NCI-H1694 treated with DMSO at 0.1 percent for 48 hours (cell line): Measurements from ENCODE around the gene CEP72.
"Not testable (repeated sequence)": the region's sequence is repeated elsewhere in the genome, so short reads cannot be mapped to it uniquely, and the experiment has no call there.

Source experiments
- DNase-seq: peaks from one replicate; lab custom pipeline; 2025; lab: John Stamatoyannopoulos, UW

Gene CEP72

DNA sequence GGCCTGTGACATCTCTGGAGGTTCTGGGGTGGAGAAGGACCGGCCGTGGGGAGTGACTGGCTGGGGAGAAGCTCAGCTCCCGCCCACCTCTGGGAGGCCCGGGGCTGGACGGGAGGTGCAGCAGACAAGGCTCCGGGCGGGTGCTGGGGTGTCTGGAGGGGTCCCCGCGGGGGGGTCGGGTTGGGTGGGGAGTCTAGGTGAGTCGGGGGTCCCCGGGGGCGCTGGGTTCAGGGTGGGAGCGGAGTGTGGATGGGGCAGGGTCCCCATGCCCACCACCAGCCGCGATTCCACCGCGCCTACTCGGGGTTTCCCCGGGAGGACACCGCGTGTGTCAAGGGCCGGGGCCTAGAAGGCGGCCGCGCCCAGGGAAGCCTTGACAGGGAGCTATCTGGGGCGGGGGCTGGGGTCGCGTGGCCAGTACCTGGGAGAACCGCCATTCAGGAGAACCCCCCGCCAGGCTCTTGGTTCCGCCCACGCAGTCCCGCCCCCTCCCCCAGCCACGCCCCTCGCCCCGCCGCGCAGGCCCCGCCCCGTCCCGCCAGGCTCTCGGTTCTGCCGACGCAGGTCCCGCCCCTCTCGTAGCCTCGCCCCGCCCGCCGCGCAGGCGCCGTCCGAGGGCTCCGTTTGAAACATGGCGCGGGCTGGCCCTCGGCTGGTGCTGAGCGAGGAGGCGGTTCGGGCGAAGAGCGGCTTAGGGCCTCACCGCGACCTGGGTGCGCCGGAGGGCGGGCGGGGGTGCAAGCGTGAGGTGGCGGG lies at the start of gene CEP72:
Gene CEP72 (plus strand): TSS at position 610 of the 756 bp plus-strand sequence. CDS start 22 bp downstream, at position 632.
- DNase-seq, result peak; percentile 74

DNA sequence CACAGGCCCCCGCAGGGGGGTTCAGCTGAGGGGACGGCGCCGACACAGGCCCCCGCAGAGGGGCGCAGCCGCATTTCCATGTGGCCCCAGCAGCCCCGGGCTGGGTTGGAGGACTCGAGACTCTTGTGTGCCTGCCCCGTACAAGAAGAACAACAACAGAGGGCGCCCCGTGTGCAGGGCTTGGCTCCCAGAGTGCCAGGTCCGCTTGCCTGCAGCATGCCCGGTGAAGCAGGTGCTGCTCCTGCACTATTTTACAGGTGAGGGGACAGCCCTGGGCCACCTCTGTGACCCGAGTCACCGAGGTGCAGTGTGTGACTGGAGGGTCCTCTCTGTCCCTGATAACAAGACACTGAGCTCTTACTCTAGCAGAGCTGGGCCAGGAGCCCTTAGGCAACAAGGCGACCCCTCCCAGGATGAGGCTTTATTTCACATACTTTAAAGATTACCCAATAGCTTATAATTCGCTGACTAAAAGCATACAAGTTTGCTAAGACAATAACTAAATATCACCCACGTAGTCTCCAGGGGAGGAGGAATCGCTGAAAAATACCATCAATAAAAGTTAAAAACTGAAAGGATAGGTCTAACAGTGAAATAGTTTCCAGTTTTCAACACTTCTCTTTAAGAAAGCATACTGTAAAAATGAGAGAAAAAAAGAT lies 46.2 kb upstream of the CEP72 start:
- DNase-seq, result no peak

DNA sequence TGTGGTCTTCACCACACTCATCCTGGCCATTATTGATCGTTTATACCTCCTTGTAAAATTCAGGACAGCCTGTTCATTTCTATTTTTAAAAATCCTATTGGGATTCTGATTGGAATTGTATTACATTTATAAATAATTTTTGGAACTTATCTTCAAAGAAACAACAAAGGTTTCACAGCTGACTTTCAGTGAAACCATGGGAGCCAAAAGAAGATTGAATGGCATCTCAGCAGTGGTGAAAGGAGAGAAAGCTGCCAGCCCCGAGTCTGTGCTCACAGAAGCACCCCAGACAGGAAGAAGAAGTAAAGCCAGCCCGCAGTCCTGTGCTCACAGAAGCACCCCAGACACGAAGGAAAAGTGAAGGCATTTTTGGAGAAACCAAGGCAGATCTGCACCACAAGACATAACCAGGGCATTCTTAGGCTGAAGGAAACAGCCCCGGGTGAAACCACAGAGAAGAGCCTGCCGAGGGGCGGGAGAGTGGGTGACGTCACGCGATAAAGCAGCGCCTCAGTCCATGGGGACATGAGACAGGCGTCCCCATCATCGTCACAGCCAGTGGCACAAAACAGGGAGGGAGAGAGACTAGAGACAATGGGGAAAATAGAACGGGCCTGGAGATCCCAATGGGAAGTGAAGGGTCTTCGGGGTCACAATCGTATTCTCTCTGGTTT lies 45.4 kb upstream of the CEP72 start:
- DNase-seq, result no peak

DNA sequence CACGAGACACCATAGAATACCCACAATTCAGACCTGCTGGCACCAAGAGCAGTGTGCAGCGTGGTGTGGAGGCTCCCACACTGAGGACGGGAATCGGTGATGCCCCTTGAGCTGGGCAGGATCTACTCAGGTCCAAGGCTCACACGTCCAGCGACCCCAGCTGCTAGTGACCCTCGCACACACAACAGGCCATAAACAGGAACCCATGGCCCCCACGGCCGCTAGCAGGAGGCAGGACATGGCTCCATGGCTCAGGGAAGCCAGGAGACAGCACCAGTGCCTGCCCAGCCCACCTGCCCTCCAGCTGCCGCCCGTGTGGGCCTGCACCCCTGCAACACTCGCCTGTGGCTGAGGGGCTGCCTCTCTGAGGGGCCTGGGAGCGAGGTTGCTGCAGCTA lies 44.5 kb upstream of the CEP72 start:
- DNase-seq, result no peak

DNA sequence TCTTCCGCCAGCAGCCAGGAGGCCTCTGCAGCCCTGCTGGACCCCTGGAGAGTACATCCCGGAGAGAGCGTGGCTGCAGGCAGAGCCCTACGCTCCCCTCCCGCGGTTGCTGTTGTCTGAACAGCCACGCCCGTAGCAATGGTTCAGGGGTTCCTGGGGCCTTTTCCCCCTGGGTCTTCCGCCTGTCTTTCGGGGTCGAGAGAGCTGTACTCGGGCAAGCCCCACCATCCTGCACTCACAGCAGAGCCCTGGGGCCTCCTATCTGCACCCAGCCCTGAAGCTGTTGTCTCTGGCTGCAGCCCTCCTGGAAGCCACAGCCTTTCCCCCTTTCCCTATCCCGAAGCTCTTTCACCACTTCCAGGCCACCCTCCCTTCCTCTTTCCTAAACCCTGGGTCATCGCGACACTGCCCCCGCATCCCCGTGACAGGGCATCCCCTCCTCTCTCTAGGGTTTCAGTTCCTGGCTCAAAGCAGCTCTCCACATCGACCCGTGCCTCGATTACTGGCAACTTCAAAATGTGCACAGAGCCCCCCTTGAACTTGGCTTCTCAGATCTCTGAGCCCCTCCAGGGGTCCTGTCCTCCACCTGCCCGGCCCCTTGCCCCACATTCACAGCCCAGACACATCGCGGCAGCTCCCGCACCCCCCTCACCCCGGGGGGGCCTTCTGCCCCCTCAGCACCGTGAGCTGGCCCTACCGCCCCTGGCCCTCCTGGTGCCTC lies 43.9 kb upstream of the CEP72 start:
- no peak for DNase-seq

- DNase-seq, result no peak
Measured at GRCh38 chr5:568809-569208, 43.3 kb upstream of the CEP72 start.

- no peak for DNase-seq
Measured at GRCh38 chr5:569358-569867, 42.7 kb upstream of the CEP72 start.

DNA sequence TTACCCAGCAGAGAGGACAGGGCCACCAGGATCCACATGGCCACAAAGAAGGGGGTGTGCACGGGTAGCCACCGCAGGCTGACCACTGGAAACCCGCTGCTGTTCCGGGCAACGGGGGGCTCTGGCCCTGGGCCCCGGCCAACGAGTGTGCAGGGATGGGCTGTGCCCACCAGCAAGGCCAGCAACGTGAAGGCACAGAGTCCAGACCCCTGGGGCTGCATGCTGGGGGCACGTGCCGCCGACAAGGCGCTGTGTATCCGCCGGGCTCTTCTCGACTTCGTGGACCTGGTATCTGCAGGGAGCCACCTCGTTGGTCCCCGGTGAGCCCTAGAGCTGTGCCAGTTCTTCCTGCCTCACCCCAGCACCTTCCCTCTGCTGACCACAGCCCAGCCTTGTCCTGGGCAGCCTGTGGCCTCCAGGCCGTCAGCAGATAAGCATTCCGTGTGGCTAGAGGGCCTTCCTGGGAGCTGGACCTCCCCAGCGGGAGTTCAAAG lies 42.2 kb upstream of the CEP72 start:
- DNase-seq, result no peak

- no peak for DNase-seq
Measured at GRCh38 chr5:570446-570845, 41.7 kb upstream of the CEP72 start.

GRCh38 chr5:570886-571285 lies 41.3 kb upstream of the CEP72 start:
- no peak for DNase-seq

DNA sequence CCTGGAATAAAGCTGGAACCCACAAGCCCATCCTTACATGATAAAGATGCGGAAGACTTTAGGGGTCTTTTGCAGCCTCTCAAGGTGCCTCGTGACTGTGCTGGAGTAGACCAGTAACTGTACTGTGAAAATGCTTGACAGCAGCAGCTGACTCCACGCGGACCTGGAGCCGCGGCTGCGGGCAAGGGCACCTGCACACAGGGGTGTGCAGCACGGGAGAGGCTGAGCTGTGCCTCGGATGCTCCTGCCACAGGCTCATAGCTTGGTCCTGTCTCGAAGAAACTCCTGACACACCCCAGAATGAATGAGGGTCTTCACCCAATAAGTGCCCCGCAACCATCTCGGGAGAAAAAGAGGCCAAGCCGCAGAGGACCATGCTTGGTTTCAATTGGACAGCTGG lies 40.3 kb upstream of the CEP72 start:
- no peak for DNase-seq

DNA sequence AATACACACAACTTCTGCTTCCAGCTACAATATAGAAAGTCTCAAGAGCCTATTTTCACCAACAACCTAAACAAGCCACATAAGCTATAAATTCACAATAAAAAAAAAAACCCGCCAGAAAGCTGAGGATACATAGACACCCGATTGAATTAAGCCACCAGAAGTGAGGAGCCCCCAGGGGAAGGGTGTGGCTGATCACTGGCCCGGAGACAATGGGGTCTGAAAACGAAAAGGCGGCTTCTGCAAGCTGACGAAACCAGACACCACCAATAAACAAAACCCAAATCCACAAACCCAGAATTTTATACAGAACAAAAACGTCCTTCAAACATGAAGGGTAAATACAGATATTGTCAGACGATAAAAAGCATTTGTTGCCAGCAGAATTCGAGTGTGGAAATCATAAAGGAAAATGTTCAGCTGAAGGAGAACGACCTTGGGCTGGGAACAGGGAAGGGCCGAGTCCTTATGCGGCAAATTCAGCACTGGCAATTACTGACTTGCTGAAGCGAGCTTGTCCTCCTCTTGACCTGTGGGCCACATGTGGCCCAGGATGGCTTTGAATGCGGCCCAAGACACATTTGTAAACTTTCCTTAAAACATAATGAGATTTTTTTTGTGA lies 39.6 kb upstream of the CEP72 start:
- DNase-seq, result no peak

GRCh38 chr5:573206-573605 lies 38.9 kb upstream of the CEP72 start:
- no peak for DNase-seq

GRCh38 chr5:573976-574375 lies 38.2 kb upstream of the CEP72 start:
- no peak for DNase-seq

- DNase-seq, result no peak
Measured at GRCh38 chr5:574906-575305, 37.2 kb upstream of the CEP72 start.

GRCh38 chr5:575636-576035 lies 36.5 kb upstream of the CEP72 start:
- DNase-seq, result no peak

DNA sequence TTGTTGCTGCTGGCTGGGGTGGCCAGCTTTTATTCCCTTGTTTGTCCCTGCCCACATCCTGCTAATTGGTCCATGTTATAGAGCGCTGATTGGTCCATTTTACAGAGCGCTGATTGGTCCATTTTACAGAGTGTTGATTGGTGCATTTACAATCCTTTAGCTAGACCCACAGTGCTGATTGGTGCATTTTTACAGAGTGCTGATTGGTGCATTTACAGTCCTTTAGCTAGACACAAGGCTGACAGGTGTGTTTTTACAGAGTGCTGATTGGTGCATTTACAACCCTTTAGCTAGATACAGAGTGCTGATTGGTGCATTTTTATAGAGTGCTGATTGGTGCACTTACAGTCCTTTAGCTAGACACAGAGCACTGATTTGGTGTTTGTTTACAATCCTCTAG lies 34.9 kb upstream of the CEP72 start:
- DNase-seq, result not testable (repeated sequence)

GRCh38 chr5:577800-578199 lies 34.3 kb upstream of the CEP72 start:
- no peak for DNase-seq

DNA sequence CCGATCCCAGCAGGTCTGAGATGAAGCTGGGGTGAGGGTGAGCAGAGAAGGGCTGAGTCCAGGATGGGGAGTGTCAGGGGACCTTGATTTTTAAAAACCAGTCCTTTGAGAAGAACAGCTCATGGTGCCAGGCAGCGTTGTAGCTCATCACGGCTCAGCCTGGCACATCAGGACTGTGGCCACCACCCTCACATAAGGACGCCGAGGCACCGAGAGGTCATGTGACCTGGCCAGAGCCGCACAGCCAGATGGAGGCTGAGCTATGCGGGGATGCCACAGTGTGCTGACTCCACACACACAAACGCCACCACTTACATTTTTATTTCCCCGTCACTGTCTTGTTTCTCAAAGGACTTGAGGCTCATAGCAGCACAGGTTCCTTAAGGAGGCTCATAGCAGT lies 32.9 kb upstream of the CEP72 start:
- no peak for DNase-seq

- no peak for DNase-seq
Measured at GRCh38 chr5:579746-580366, 32.3 kb upstream of the CEP72 start.

GRCh38 chr5:580436-580835 lies 31.7 kb upstream of the CEP72 start:
- no peak for DNase-seq
